ENCODE data around the gene CNKSR3.

The CNKSR3 gene

GRCh38 chr6:154410619-154411072 lies 99.8 kb downstream of the CNKSR3 start:
- DNase-seq, result peak; percentile 99

- peak; percentile 26 for DNase-seq
Observed at GRCh38 chr6:154408891-154409500, 101.5 kb downstream of the CNKSR3 start.

GRCh38 chr6:154407440-154407839 lies 103.0 kb downstream of the CNKSR3 start:
- DNase-seq, result no peak

DNA sequence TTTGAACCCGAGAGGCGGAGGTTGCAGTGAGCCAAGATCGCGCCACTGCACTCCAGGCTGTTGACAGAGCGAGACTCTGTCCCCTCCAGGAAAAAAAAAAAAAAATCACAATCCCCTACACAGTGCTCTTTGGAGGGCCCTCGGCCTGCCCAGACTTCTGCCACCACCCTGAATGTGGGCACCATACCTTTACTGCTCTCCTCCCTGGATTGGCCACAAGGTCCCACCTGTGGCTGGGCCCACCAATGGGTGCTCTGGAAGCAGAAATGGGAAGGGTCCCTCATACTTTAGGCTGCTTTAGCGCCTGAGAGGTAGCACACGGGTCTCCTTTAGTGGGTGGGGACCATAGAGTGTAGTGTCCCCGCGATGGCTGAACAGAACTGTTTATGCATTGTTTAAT lies 103.6 kb downstream of the CNKSR3 start:
- DNase-seq, result no peak

DNA sequence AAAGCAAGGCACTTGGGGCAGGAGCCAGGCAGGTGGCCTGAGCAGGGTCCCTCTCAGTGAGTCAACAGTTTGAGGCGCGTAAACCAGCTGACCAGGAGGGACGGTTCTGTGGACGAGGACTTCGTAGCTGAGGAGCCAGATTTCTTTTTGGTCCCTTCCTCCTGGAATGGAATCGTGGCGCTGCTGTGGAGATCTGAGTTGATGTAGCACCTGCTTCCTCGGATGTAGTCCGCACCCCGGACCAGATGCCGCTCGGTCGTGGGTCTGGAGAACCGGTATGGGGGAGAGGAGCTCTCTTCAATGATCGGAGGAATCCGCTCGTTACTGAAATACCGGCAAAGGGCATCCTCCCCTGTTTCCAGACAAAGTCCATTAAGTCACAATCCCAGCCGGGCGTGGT lies 104.2 kb downstream of the CNKSR3 start:
- no peak for DNase-seq

DNA sequence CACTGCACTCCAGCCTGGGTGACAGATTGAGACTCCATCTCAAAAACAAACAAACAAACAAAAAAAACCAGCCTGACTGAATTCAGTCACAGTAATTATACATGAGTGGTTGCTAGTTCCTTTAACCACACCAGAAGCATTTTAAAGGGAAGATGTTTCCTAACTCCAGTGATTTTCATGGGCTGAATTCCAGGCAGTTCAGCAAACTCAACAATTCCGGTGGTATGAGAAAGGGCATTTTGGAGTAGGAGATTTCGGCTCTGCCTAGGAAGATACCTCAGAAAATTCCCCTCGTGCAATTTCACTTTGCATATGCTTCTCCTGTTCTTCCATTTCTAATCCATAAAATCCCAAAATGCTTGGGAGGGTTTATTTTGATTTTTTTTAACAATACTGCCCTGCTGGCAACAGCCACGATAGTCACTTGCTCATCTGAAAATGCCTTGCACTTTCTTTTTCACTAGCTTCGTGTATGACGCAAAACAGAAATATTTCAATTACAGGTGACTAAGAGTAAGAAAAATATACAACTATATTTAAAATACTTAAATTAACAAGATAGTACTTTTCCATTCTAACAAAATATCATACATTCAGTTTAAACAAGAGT lies 105.6 kb downstream of the CNKSR3 start:
- peak; percentile 45 for DNase-seq

DNA sequence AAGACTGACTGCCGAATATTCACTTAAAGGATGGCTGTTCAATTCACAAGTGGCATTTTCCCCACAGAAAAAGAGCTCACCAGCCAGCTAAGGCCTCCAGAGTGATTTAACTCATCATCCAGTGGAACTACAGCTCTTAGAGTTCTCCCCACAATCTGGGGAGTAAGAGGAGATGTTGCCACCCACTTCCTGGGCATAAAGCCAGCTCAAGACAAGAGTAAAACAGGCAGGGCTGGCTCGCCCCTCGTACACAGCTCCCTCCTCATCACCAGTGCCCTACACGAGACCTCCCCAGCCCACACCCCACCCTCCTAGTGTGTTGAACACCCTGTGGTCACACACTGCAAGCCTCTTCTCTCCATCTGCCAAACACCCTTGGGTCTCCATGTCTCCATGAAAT lies 106.7 kb downstream of the CNKSR3 start:
- peak; percentile 72 for DNase-seq

DNA sequence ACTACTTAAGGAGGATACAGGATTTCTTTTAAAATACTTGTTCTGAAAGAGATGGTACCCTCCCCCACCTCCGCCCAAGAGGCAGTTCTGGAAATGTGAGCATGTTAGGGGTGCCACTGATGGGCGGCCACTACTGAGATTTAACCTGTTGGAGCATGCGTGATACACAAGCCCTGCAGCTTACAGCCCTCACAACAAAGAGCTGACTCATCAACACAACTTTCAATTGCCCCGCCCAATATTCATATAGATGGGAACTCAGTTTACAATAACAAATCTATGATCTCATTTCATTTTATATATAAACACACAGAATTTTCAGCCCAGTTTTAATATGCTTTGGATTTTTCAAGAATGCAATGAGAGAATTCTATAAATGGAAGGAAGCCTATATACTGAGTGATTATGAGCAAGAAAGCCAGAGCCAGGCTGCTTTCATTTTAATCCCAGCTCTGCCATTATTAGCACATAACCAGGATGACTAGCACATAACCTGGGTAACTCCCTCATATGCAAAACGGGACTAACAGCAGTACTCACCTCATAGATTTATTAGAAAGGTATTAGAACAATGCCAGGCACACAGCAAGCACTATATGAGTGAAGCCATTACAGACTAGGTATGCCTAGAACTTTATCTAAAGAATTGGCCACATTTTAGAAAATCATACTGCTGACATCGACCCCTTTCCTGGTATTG lies 108.3 kb downstream of the CNKSR3 start:
- DNase-seq, result no peak

GRCh38 chr6:154399097-154399496 lies 111.4 kb downstream of the CNKSR3 start:
- DNase-seq, result peak; percentile 51

DNA sequence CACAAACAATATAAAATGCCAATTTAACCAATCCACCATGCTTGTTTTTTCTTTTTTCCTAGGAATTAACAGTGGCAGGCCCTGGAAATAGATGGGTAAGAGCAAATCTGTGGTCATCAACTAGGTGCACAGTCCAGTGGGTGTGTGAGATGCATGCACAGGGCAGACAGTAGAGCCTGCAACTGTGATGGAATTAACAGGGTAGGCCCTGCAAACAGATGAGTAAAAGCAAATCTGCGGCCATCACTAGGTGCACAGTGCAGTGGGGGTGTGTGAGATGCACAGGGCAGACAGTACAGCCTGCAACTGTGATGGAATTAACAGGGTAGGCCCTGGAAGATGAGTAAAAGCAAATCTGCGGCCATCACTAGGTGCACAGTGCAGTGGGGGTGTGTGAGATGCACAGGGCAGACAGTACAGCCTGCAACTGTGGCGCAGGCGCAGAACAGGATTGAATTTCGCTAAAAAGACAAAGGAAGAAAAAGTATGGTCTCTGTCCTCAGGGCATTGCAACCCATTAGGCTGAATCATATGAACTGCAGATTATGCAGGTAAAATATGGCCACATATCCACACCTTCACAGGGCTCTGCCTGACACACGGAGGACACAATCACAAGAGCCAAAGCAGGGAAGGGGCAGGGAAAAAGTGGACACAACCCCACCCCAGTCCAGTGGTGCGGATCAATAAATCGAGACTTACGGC lies 112.8 kb downstream of the CNKSR3 start:
- no peak for DNase-seq

GRCh38 chr6:154395878-154396277 lies 114.6 kb downstream of the CNKSR3 start:
- no peak for DNase-seq

- no peak for DNase-seq
Observed at GRCh38 chr6:154395316-154395715, 115.2 kb downstream of the CNKSR3 start.

- no peak for DNase-seq
Observed at GRCh38 chr6:154394571-154394970, 115.9 kb downstream of the CNKSR3 start.

DNA sequence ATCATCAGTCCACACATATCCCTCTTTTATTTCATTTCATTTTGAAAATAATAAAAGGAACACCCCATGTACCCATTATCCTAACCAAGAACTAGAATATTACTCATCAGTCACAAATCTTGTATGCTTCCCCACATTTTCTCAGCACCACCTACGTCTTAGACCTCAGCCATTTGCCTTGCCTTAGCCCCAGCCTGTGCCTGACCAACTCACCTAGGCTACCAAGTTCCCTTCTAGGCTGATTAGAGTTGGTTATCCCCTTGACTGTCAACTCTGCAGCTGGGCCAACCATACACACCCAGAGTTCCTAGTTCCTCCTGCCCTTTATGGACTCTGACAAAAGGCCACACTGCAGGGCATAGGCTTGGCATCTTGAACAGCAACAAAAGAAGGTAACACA lies 120.5 kb downstream of the CNKSR3 start:
- no peak for DNase-seq

- DNase-seq, result no peak
Observed at GRCh38 chr6:154388803-154389202, 121.7 kb downstream of the CNKSR3 start.

GRCh38 chr6:154386848-154387717 lies 123.4 kb downstream of the CNKSR3 start:
- DNase-seq, result peak; percentile 95

DNA sequence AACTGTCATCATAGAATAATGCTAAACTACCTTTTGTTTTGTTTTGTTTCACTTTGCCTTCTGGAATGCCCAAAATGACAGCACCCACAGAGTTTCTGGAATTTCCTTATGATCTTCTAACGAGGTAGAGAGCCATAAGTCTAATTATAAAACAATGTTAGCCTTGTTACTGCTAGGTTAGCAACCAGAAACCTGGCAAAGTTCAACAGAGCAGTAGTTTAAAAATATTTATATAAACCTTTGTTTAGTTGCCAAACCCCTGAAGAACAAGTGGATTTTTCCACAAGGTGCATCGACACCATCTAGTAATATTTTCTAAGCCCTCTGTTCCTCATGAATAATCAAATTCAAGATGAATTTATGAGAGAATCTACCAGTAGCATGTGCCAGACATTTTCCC lies 126.3 kb downstream of the CNKSR3 start:
- DNase-seq, result no peak

GRCh38 chr6:154383273-154383672 lies 127.2 kb downstream of the CNKSR3 start:
- DNase-seq, result no peak

DNA sequence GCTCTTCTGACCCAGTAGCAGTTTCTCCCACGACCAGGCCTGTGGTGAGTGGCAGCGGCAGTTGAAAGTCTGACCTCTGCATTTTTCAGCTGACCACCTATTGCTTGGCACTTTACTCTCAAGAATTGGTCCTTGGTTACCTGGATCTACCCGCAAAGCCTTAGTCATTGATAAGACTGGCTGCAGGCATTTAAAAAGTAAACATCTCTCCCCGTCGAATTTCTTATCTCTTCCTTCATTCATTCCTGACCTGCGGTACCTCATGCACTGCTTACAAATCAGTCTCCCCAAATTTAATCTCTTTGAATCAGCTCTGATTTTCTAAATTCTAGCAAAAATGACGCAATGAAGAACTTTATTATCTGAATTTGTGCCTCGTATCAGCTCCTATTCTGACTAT lies 127.7 kb downstream of the CNKSR3 start:
- no peak for DNase-seq

DNA sequence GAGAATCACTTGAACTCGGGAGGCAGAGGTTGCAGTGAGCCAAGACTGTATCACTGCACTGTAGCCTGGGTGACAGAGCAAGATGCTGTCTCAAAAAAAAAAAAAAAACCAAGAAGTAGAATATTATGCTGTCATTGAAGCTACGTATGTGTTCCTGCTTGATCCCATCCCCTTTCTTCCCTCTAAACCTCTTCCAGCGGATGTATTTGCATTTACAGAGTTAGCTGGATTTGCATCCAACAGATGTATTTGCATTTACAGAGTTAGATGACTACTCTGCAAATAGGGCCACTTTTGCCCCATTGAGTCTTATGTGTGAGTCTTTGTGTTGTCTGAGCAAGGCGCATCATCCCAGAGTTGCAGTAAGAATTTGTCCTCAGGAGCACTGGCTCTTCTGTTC lies 128.9 kb downstream of the CNKSR3 start:
- no peak for DNase-seq

GRCh38 chr6:154380741-154381140 lies 129.7 kb downstream of the CNKSR3 start:
- no peak for DNase-seq

DNA sequence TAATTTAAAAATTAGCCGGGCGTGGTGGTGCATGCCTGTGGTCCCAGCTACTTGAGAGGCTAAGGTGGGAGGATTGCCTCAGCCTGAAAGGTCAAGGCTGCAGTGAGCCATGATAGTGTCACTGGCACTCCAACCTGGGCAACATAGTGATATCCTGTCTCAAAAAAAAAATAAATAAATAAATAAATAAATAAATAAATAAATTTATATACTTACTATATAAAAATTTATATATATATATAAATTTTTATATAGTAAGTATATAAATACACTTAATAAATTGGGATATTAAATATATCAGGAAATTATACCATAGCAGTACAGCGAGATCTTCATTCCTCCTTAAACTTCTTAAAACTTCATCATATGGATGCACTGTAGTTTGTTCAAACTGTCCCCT lies 130.9 kb downstream of the CNKSR3 start:
- no peak for DNase-seq

- DNase-seq, result no peak
Observed at GRCh38 chr6:154378518-154378917, 132.0 kb downstream of the CNKSR3 start.
